ENCODE results near the gene RANGAP1.

DNA sequence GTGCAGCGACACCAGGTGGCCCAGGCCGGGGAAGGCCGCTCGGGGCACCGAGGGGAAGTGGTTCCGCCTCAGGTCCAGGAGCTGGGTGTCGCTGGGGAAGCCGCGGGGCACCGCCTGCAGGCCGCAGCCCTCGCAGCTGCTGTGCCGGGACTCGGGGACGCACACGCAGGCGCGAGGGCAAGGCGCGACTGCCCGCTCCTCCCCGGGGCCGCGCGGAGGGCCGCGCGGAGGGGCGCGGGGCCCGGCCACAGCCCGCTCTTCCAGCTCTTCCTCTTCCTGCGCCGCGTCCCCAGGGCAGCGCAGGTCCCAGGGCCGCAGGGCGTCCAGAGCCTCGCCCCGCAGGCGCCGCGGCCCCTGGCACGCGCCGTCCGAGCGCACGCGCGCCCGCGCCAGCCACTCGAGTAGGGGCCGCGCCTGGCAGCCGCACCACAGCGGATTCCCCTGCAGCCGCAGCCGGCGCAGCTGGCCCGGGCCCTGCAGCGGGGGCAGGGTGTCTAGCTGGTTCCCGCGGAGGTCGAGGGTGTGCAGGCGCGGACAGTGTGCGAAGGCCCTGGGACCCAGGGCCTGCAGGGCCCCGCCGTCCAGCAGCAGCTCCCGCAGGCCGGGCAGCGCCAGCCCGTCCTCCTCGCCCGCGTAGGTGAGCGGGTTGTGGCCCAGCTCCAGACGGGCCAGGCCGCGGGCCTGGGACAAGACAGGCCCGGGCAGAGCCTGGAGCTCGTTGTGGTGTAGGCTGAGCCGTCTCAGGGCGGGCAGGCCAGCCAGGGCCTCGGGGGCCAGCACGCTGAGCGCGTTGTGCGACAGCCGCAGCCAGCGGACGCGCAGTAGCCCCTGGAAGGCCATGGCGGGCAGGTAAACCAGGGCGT, 48.0 kb downstream of the RANGAP1 start:
- TF ChIP-seq CTCF (IDR thresholded peaks at IDR 0.05), result peak in 3 of 5 experiments; percentile 52 to 76 (median 71)
- TF ChIP-seq POLR2A (IDR thresholded peaks at IDR 0.05), result no peak
- no peak for TF ChIP-seq POLR2AphosphoS5 (IDR thresholded peaks at IDR 0.05)

Measured in transverse colon (tissue), 4 donors.